Mesothelial cell of epicardium (in vitro differentiated cells): ENCODE data around the gene CHRNA9. TPM values are rescaled to one million over a fixed set of nuclear protein-coding genes. Genes with fewer than 3 reads are reported as not detected.

ENCODE experiments used
- DNase-seq, 2 experiments: peaks; one replicate each; pipeline ENCODE4 v3.0.0; 2021; ENCODE audit warnings: low spot score in 2 of 2; ENCODE audit not compliant: unreplicated experiment in 2 of 2
- H3K27ac Mint-ChIP-seq: 2 replicates; pipeline ENCODE4 v1.8.0; 2021; ENCODE audit warnings: mixed read lengths
- H3K27me3 Mint-ChIP-seq: 2 replicates; pipeline ENCODE4 v1.8.0; 2021; ENCODE audit warnings: low read depth, mixed read lengths
- H3K36me3 Mint-ChIP-seq: 2 replicates; pipeline ENCODE4 v1.8.0; 2021; ENCODE audit warnings: mixed read lengths
- H3K4me1 Mint-ChIP-seq: 2 replicates; pipeline ENCODE4 v1.8.0; 2021; ENCODE audit warnings: mixed read lengths
- H3K4me3 Mint-ChIP-seq: 2 replicates; pipeline ENCODE4 v1.8.0; 2021; ENCODE audit warnings: mild to moderate bottlenecking, moderate library complexity, mixed read lengths
- H3K9me3 Mint-ChIP-seq: 2 replicates; pipeline ENCODE4 v1.8.0; 2021; ENCODE audit warnings: mixed read lengths
- total RNA-seq: library from RNA; stranded (reverse); gene quantifications from 3 replicates; pipeline ENCODE4 v1.2.1, GENCODE V29; 2021
- TF ChIP-seq, protein P1 (sequence below): fragments of 200-600 bp; sonication (generic); IDR thresholded peaks from one replicate; pipeline ENCODE4 v1.5.0; 2021; ENCODE audit warnings: antibody characterized with exemption; ENCODE audit not compliant: unreplicated experiment

CHRNA9 gene
- total RNA-seq, 1 donor from 2014 or later: not detected

DNA sequence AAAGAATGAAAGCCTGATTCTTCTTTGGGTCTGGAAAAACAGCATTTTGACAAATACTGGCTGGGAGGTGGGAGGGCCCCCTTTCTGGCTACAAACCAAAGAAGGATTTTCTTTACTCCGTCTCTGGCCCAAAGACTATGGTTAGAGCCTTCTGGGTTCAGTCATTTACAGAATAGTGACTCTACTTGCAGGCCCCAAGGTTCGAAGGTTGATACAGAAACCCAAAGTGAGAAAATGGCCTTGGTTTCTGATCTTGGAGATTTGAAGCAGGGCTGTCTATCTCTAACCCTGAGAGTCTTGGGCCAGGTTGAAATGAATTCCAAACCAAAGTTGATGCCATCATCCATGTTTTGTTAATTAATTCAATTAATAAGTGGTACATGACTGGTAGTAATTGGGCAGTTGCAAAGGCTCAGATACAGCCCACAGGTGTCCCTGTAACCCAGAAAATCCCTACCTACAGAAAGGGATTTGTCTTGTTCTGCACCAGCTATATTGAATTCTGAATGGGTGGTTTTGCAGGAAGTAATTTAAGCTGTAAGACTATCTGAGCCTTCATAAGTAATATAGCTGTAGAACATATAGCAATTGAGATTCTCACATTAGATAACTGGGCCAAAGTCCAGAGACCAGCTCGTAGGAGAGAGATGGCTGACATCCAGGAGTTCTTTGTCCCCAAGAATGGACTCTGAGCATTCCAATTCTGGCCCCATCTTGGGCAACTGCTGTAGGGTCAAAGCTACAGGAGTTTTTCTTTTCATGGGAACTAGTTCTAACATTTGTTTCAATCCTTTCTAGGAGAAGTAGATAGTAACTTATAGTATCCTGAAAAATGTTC, 34.5 kb downstream of the CHRNA9 start:
- Mint-ChIP-seq H3K36me3 (no peaks in the 10 kb centered on the region), H3K4me1 (peaks cover 17% of the 10 kb centered on the region), H3K27me3 (no peaks in the 10 kb centered on the region), H3K4me3 (no peak overlapping the region), H3K9me3 (peaks cover 3% of the 10 kb centered on the region), H3K27ac (no peak overlapping the region)
- TF ChIP-seq, protein P1, sequence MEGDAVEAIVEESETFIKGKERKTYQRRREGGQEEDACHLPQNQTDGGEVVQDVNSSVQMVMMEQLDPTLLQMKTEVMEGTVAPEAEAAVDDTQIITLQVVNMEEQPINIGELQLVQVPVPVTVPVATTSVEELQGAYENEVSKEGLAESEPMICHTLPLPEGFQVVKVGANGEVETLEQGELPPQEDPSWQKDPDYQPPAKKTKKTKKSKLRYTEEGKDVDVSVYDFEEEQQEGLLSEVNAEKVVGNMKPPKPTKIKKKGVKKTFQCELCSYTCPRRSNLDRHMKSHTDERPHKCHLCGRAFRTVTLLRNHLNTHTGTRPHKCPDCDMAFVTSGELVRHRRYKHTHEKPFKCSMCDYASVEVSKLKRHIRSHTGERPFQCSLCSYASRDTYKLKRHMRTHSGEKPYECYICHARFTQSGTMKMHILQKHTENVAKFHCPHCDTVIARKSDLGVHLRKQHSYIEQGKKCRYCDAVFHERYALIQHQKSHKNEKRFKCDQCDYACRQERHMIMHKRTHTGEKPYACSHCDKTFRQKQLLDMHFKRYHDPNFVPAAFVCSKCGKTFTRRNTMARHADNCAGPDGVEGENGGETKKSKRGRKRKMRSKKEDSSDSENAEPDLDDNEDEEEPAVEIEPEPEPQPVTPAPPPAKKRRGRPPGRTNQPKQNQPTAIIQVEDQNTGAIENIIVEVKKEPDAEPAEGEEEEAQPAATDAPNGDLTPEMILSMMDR: no peak
- no peak for DNase-seq

DNA sequence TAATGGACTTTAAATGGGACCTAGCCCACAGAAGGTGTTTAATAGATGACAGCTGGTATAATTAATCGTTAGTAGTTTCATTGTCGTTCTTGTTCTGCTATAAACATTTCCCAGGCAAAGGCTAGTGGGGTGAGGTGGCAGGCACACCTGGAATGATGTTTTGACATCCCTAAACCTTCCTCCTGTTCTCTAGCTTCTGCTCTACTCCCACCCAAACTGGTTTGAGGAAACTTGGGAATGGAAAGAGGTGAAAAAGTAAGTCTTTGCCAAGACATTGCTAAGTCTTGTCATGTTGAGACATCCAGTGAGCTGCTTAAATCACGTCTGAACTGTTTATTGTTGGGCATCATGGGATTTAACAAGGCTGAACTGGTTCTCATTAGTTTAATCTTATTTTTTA, 37.5 kb downstream of the CHRNA9 start:
- Mint-ChIP-seq H3K36me3 (no peaks in the 10 kb centered on the region), H3K4me1 (peaks cover 6% of the 10 kb centered on the region), H3K4me3 (no peak overlapping the region), H3K27ac (no peak overlapping the region), H3K27me3 (no peaks in the 10 kb centered on the region), H3K9me3 (peaks cover 3% of the 10 kb centered on the region)
- TF ChIP-seq, protein P1: no peak
- DNase-seq: no peak

DNA sequence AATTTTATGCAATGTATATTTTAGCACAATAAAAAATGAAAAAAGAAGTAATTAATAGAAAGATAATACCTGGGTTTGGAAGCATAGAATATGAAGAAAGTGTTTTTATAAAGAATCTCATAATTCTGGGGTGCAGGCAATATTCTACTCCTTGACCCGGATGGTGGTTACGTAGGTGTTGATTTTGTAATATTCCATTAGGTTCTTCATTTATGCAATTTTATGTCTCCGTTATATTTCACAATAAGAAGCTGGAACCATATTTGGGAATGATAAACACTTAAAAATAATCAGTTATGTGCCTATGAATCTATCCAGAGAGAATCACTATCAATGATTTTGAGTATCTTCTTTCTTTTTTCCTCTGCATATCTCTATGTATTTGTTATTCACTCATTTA, 38.5 kb downstream of the CHRNA9 start:
- H3K9me3 Mint-ChIP-seq: peaks cover 3% of the 10 kb centered on the region
- peaks cover 6% of the 10 kb centered on the region for H3K4me1 Mint-ChIP-seq
- TF ChIP-seq, protein P1: no peak
- no peak overlapping the region for H3K27ac Mint-ChIP-seq
- no peak for DNase-seq
- no peaks in the 10 kb centered on the region for H3K27me3 Mint-ChIP-seq
- no peaks in the 10 kb centered on the region for H3K36me3 Mint-ChIP-seq
- no peak overlapping the region for H3K4me3 Mint-ChIP-seq

DNA sequence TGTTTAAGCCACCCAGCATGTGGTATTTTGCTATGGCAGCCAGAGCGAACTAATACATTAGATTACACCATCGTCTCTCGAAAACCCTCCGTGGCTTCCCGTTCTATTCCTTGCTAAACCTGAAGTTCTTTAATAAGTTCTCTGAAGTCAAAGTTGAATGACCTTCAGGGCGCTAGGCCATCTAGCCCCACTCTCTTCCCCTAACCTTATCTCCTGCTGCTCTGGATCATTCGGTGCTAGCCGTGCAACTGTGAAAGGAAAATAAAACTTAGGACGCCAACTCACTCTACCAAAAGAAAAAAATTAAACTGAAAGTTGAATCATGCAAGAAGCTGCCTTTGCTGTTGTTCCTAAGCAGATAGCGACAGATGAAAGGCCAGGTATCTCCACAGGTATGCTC, 40.0 kb downstream of the CHRNA9 start:
- no peak overlapping the region for H3K4me3 Mint-ChIP-seq
- no peaks in the 10 kb centered on the region for H3K27me3 Mint-ChIP-seq
- H3K27ac Mint-ChIP-seq: no peak overlapping the region
- H3K4me1 Mint-ChIP-seq: no peaks in the 10 kb centered on the region
- TF ChIP-seq, protein P1: no peak
- no peak for DNase-seq
- H3K9me3 Mint-ChIP-seq: peaks cover under 1% of the 10 kb centered on the region
- no peaks in the 10 kb centered on the region for H3K36me3 Mint-ChIP-seq

DNA sequence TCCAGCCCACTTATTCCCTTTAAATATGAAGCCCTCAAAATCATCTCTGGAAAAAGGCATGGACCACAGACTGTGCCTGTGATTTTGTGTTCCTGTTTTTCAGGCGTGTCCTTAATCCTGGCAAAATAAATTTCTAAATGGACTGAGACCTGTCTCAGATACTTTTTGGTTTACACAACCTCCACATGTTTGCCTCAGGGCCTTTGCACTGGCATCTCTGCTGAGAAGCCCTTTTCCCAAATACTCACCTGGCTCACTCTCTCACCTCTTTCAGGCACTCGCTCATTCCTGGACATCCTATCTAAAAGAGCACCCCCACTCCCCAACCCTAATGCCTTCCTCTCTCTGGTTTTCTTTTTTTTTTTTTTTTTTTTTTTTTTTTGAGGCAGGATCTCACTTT, 40.5 kb downstream of the CHRNA9 start:
- H3K27ac Mint-ChIP-seq: no peak overlapping the region
- no peaks in the 10 kb centered on the region for H3K36me3 Mint-ChIP-seq
- H3K9me3 Mint-ChIP-seq: no peaks in the 10 kb centered on the region
- no peak overlapping the region for H3K4me3 Mint-ChIP-seq
- no peak for DNase-seq
- TF ChIP-seq, protein P1: no peak
- no peaks in the 10 kb centered on the region for H3K27me3 Mint-ChIP-seq
- no peaks in the 10 kb centered on the region for H3K4me1 Mint-ChIP-seq
